IPS-18c (cell line): ENCODE data around the gene ZNF793.

Experiments
- H3K4me3 ChIP-seq: 2 replicates; pipeline ENCODE4 v1.7.0; 2013; ENCODE audit warnings: low read depth, mild to moderate bottlenecking, low read length, moderate library complexity; ENCODE audit not compliant: insufficient read depth
- H3K9me3 ChIP-seq: one replicate; pipeline ENCODE4 v1.6.1; 2013; ENCODE audit warnings: mild to moderate bottlenecking, low read length, moderate library complexity; ENCODE audit not compliant: control insufficient read depth, insufficient read depth

ZNF793 gene

GRCh38 chr19:37551129-37551993, 44.6 kb downstream of the ZNF793 start:
- Histone ChIP-seq H3K4me3 (peak overlapping the region; percentile 40; the same call in 1 of the 2 replicates), H3K9me3 (peaks cover 25% of the 10 kb centered on the region)

DNA sequence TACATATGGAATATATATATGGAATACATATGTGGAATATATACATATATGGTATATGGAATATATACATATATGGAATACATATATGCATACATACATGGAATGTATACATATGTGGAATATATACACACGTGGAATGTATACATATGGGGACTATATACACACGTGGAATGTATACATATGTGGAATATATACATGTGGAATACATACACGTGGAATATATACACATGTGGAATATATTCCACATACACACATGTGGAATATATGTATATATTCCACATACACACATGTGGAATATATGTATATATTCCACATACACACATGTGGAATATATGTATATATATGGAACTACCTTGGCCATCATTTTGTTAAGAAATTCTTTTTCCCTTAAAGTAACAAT, 56.8 kb downstream of the ZNF793 start:
- Histone ChIP-seq H3K4me3 (no peak overlapping the region), H3K9me3 (peaks cover 16% of the 10 kb centered on the region)

- peaks cover 16% of the 10 kb centered on the region for H3K9me3 ChIP-seq
- no peak overlapping the region for H3K4me3 ChIP-seq
Observed at GRCh38 chr19:37564624-37565369, 58.1 kb downstream of the ZNF793 start.

- Histone ChIP-seq H3K4me3 (no peak overlapping the region), H3K9me3 (peaks cover 16% of the 10 kb centered on the region)
Observed at GRCh38 chr19:37565370-37565669, 58.6 kb downstream of the ZNF793 start.

- H3K4me3 ChIP-seq = no peak overlapping the region
- H3K9me3 ChIP-seq = peaks cover 8% of the 10 kb centered on the region
Observed at GRCh38 chr19:37572203-37572602, 65.5 kb downstream of the ZNF793 start.

GRCh38 chr19:37583340-37583739, 76.6 kb downstream of the ZNF793 start:
- peaks cover 3% of the 10 kb centered on the region for H3K9me3 ChIP-seq
- no peak overlapping the region for H3K4me3 ChIP-seq
